Activated B cell treated with CpG ODN at 0.5 μM for 24 hours (primary cell): Measurements from ENCODE around the gene C2CD2L. TPM values are rescaled to one million over a fixed set of nuclear protein-coding genes. Genes with fewer than 3 reads are reported as not detected.

Experiments
- ATAC-seq: fragments of 200-7000 bp; cut with Tn5 transposase; one replicate; pipeline ENCODE4 v1.10.0; 2021; ENCODE audit warnings: low read depth, mild to moderate bottlenecking, moderate library complexity
- CTCF ChIA-PET: fragments of 350-600 bp; sonication (Branson Sonifier 250); formaldehyde crosslinking; loops from one replicate; lab custom pipeline; 2021; ENCODE audit warnings: antibody characterized with exemption; lab: Charles Lee
- POLR2A ChIA-PET: fragments of 350-600 bp; sonication (Branson Sonifier 250); formaldehyde crosslinking; loops from one replicate; lab custom pipeline; 2021; ENCODE audit warnings: antibody characterized with exemption; lab: Charles Lee
- DNase-seq: peaks from one replicate; pipeline ENCODE4 v3.0.0; 2022
- H3K27ac Mint-ChIP-seq: one replicate; pipeline ENCODE4 v1.8.0; 2020; ENCODE audit warnings: mixed read lengths
- H3K27me3 Mint-ChIP-seq: one replicate; pipeline ENCODE4 v1.8.0; 2021; ENCODE audit warnings: mixed read lengths
- H3K36me3 Mint-ChIP-seq: one replicate; pipeline ENCODE4 v1.8.0; 2021; ENCODE audit warnings: low read depth, mixed read lengths
- H3K4me1 Mint-ChIP-seq: one replicate; pipeline ENCODE4 v1.8.0; 2021; ENCODE audit warnings: mixed read lengths
- H3K4me3 Mint-ChIP-seq: one replicate; pipeline ENCODE4 v1.8.0; 2020; ENCODE audit warnings: mild to moderate bottlenecking, mixed read lengths
- H3K9me3 Mint-ChIP-seq: one replicate; pipeline ENCODE4 v1.8.0; 2020; ENCODE audit warnings: mixed read lengths
- CTCF ChIP-seq: fragments of 200-600 bp; IDR thresholded peaks from one replicate; pipeline ENCODE4 v1.8.0; 2022; ENCODE audit warnings: antibody characterized with exemption, mild to moderate bottlenecking
- intact Hi-C: fragments of 100-400 bp; cut with micrococcal nuclease; formaldehyde crosslinking; loops from one replicate; pipeline ENCODE4 v1.15.1; 2024
- total RNA-seq: library from RNA; stranded (reverse); gene quantifications from 2 replicates; pipeline ENCODE4 v1.2.3, GENCODE V29; 2022

C2CD2L gene
- total RNA-seq, 1 donor from 2014 or later = 6.7 TPM

- Mint-ChIP-seq H3K27ac (no peak overlapping the region), H3K4me3 (no peak overlapping the region), H3K4me1 (peaks cover 32% of the 10 kb centered on the region)
Measured at GRCh38 chr11:119089319-119089718, 17.8 kb upstream of the C2CD2L start.

GRCh38 chr11:119091178-119091577, 16.0 kb upstream of the C2CD2L start:
- H3K4me3 Mint-ChIP-seq = no peak overlapping the region
- no peaks in the 10 kb centered on the region for H3K9me3 Mint-ChIP-seq
- intact Hi-C loops = no loop called here
- ATAC-seq = no peak
- ChIA-PET CTCF (no interaction called here), POLR2A (interaction anchor here (0.7 to 1.9 kb wide), 2 partner anchors 15 to 24 kb away, joined by 3 to 5 read pairs; partner anchors contain the start of genes C2CD2L and VPS11)
- no peaks in the 10 kb centered on the region for H3K27me3 Mint-ChIP-seq
- no peak for DNase-seq
- peaks cover 27% of the 10 kb centered on the region for H3K4me1 Mint-ChIP-seq
- TF ChIP-seq CTCF = no peak
- no peak overlapping the region for H3K27ac Mint-ChIP-seq
- peaks cover 28% of the 10 kb centered on the region for H3K36me3 Mint-ChIP-seq

More at GRCh38 chr11:119089319-119089718, 17.8 kb upstream of the C2CD2L start:
- TF ChIP-seq CTCF = no peak
- Mint-ChIP-seq H3K9me3 (no peaks in the 10 kb centered on the region), H3K36me3 (peaks cover 24% of the 10 kb centered on the region), H3K27me3 (no peaks in the 10 kb centered on the region)
- intact Hi-C loops = no loop called here
- DNase-seq = no peak
- CTCF ChIA-PET = no interaction called here
- ATAC-seq = no peak
- POLR2A ChIA-PET = interaction anchor here (0.6 kb wide), 1 partner anchor 164 kb away, joined by 3 read pairs; the partner anchor contains the start of gene BCL9L

- Mint-ChIP-seq H3K27me3 (no peaks in the 10 kb centered on the region), H3K27ac (peak overlapping the region; percentile 41), H3K36me3 (peaks cover 36% of the 10 kb centered on the region), H3K4me3 (peak overlapping the region; percentile 24), H3K9me3 (no peaks in the 10 kb centered on the region), H3K4me1 (peaks cover 33% of the 10 kb centered on the region)
- intact Hi-C loops = no loop called here
- ATAC-seq (no peak), DNase-seq (no peak)
- POLR2A ChIA-PET = interaction anchor here (1.9 kb wide), 1 partner anchor 14 kb away, joined by 5 read pairs; the partner anchor contains the start of gene C2CD2L
- no peak for TF ChIP-seq CTCF
- CTCF ChIA-PET = no interaction called here
Measured at GRCh38 chr11:119091966-119092879, 14.9 kb upstream of the C2CD2L start.

DNA sequence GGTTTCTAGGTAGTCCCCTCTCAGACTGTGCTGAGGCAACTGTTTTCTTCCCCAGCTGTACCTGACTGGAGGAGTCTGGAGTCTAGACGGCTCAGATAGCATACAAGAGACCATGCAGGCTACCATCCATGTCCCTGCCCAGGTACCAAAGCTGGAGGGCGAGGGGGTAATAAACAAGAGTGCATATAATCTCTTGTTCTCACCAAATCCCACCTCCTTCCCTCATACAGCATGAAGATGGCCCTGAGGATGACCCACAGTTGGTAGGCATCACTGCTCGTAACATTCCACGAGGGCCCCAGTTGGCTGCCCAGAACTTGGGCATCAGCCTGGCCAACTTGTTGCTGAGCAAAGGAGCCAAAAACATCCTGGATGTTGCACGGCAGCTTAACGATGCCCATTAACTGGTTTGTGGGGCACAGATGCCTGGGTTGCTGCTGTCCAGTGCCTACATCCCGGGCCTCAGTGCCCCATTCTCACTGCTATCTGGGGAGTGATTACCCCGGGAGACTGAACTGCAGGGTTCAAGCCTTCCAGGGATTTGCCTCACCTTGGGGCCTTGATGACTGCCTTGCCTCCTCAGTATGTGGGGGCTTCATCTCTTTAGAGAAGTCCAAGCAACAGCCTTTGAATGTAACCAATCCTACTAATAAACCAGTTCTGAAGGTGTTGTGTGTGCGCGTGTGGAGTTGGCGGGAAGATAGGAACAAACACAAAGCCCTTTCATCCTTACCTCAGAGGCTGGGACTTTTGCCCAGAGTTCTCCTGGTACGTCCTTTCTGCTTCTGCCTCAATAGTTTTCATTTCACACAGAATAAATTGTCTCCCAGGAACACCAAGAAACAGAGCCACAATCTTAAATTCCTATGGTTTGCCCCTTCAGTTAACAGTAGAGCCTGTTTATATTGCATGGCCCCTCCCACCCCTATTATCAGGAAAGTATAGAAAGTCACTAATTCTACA, 14.0 kb upstream of the C2CD2L start:
- ChIA-PET POLR2A (interaction anchor here (0.5 to 3.1 kb wide), 7 partner anchors 8 to 245 kb away, joined by 5 to 69 read pairs (median 7); partner anchors contain the start of genes C2CD2L, HINFP, HMBS and NLRX1), CTCF (interaction anchor here (1.2 kb wide), 1 partner anchor 53 kb away, joined by 3 read pairs; no protein-coding TSS in a partner anchor)
- ATAC-seq (no peak), DNase-seq (no peak)
- TF ChIP-seq CTCF = no peak
- peaks cover 43% of the 10 kb centered on the region for H3K4me1 Mint-ChIP-seq
- peak overlapping the region; percentile 92 for H3K4me3 Mint-ChIP-seq
- intact Hi-C loops = no loop called here
- H3K36me3 Mint-ChIP-seq = peaks cover 46% of the 10 kb centered on the region
- H3K9me3 Mint-ChIP-seq = no peaks in the 10 kb centered on the region
- no peaks in the 10 kb centered on the region for H3K27me3 Mint-ChIP-seq
- H3K27ac Mint-ChIP-seq = peak overlapping the region; percentile 41
